ENCODE data around the gene FGFR2. TPM values are rescaled to one million over a fixed set of nuclear protein-coding genes. Genes with fewer than 3 reads are reported as not detected.

The FGFR2 gene
- polyA plus RNA-seq, 1 donor from 2014 or later, result 14.8 TPM

DNA sequence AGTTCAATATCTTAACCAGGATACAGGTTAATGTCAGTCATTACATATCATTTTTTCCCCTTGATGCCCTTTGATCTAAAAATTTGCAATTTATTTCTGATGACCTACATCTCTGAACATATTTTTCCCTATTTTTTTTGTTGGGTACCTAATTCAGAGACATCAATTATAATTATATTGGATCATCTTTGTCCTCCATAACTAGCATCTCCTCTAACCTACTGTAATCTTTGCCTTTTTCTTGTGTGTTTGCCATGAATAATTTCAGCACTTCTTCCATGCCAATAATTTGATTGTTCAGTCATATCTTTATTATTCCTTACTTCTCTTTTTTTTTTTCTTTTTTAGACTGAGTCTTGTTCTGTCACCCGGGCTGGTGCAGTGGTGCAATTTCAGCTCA lies 39.2 kb upstream of the FGFR2 start:
- H3F3A ChIP-seq (ENCODE audit: insufficient read depth, low read length, poor library complexity, severe bottlenecking), result no peaks in the 10 kb centered on the region
- H4K20me1 ChIP-seq (ENCODE audit: insufficient read depth), result no peaks in the 10 kb centered on the region
- H3K36me3 ChIP-seq (ENCODE audit: insufficient read depth, low read length), result no peaks in the 10 kb centered on the region
- H3K9me3 ChIP-seq (ENCODE audit: low read length), result no peaks in the 10 kb centered on the region
- H3K79me2 ChIP-seq (replicated peaks; ENCODE audit: insufficient read depth, low read length), result no peaks in the 10 kb centered on the region
- no peak overlapping the region for H2AFZ ChIP-seq (ENCODE audit: low read depth, low read length)
- no peak overlapping the region for H3K4me3 ChIP-seq (ENCODE audit: low read length)
- no peaks in the 10 kb centered on the region for H3K27me3 ChIP-seq (ENCODE audit: insufficient read depth, low read depth, low read length)
- H3K4me2 ChIP-seq (ENCODE audit: low read length), result no peak overlapping the region
- no peak overlapping the region for H3K27ac ChIP-seq (ENCODE audit: low read length)
- H3K9me2 ChIP-seq (ENCODE audit: insufficient read depth, low read length), result no peaks in the 10 kb centered on the region
- TF ChIP-seq, protein P1, sequence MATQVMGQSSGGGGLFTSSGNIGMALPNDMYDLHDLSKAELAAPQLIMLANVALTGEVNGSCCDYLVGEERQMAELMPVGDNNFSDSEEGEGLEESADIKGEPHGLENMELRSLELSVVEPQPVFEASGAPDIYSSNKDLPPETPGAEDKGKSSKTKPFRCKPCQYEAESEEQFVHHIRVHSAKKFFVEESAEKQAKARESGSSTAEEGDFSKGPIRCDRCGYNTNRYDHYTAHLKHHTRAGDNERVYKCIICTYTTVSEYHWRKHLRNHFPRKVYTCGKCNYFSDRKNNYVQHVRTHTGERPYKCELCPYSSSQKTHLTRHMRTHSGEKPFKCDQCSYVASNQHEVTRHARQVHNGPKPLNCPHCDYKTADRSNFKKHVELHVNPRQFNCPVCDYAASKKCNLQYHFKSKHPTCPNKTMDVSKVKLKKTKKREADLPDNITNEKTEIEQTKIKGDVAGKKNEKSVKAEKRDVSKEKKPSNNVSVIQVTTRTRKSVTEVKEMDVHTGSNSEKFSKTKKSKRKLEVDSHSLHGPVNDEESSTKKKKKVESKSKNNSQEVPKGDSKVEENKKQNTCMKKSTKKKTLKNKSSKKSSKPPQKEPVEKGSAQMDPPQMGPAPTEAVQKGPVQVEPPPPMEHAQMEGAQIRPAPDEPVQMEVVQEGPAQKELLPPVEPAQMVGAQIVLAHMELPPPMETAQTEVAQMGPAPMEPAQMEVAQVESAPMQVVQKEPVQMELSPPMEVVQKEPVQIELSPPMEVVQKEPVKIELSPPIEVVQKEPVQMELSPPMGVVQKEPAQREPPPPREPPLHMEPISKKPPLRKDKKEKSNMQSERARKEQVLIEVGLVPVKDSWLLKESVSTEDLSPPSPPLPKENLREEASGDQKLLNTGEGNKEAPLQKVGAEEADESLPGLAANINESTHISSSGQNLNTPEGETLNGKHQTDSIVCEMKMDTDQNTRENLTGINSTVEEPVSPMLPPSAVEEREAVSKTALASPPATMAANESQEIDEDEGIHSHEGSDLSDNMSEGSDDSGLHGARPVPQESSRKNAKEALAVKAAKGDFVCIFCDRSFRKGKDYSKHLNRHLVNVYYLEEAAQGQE (IDR thresholded peaks at IDR 0.05; ENCODE audit: borderline replicate concordance), result no peak
- TF ChIP-seq RAD21 (conservative IDR thresholded peaks at IDR 0.05) (no peak), EP300 (conservative IDR thresholded peaks at IDR 0.05; ENCODE audit: poor library complexity, severe bottlenecking) (no peak), SMC3 (conservative IDR thresholded peaks at IDR 0.05; ENCODE audit: poor library complexity) (no peak), EZH2 (IDR thresholded peaks at IDR 0.05; ENCODE audit: borderline replicate concordance, insufficient read depth, low read length, poor library complexity, severe bottlenecking) (no peak)
- TF ChIP-seq, protein P2, sequence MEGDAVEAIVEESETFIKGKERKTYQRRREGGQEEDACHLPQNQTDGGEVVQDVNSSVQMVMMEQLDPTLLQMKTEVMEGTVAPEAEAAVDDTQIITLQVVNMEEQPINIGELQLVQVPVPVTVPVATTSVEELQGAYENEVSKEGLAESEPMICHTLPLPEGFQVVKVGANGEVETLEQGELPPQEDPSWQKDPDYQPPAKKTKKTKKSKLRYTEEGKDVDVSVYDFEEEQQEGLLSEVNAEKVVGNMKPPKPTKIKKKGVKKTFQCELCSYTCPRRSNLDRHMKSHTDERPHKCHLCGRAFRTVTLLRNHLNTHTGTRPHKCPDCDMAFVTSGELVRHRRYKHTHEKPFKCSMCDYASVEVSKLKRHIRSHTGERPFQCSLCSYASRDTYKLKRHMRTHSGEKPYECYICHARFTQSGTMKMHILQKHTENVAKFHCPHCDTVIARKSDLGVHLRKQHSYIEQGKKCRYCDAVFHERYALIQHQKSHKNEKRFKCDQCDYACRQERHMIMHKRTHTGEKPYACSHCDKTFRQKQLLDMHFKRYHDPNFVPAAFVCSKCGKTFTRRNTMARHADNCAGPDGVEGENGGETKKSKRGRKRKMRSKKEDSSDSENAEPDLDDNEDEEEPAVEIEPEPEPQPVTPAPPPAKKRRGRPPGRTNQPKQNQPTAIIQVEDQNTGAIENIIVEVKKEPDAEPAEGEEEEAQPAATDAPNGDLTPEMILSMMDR (IDR thresholded peaks at IDR 0.05; ENCODE audit: poor library complexity, severe bottlenecking), result no peak
- H3K9ac ChIP-seq (ENCODE audit: low read length), result no peak overlapping the region

DNA sequence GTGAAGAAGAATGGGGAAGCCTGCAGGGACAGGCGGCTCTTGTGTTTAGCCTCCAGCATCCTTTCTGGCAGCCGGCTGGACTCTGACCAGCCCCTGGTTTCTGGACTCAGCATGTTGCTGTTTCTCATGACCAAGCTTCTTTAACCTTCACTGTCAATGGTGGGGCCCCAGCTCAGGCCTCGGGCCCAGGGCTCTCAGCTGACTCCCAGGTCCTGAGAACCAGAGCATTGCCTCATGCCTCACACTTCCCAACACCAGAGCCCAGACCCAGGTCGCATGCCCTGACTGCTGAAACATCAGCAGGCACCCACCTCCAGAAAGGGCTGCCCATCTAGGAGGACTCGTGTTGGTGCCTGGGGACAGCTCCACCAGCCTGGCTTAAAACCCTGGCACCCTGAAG lies 34.8 kb upstream of the FGFR2 start:
- H3K79me2 ChIP-seq (replicated peaks; ENCODE audit: insufficient read depth, low read length), result no peaks in the 10 kb centered on the region
- no peaks in the 10 kb centered on the region for H3K27me3 ChIP-seq (ENCODE audit: insufficient read depth, low read depth, low read length)
- no peak overlapping the region for H3K4me2 ChIP-seq (ENCODE audit: low read length)
- H3K9me3 ChIP-seq (ENCODE audit: low read length), result no peaks in the 10 kb centered on the region
- no peaks in the 10 kb centered on the region for H4K20me1 ChIP-seq (ENCODE audit: insufficient read depth)
- no peak for TF ChIP-seq MXI1 (conservative IDR thresholded peaks at IDR 0.05; ENCODE audit: poor library complexity, severe bottlenecking)
- TF ChIP-seq, protein P2 (IDR thresholded peaks at IDR 0.05; ENCODE audit: poor library complexity, severe bottlenecking), result no peak
- no peak for TF ChIP-seq SMC3 (conservative IDR thresholded peaks at IDR 0.05; ENCODE audit: poor library complexity)
- TF ChIP-seq, protein P1 (IDR thresholded peaks at IDR 0.05; ENCODE audit: borderline replicate concordance), result no peak
- TF ChIP-seq TAF1 (IDR thresholded peaks at IDR 0.05; ENCODE audit: low read depth), result no peak
- no peak for TF ChIP-seq POLR2AphosphoS5 (IDR thresholded peaks at IDR 0.05)
- no peak for TF ChIP-seq EZH2 (IDR thresholded peaks at IDR 0.05; ENCODE audit: borderline replicate concordance, insufficient read depth, low read length, poor library complexity, severe bottlenecking)
- TF ChIP-seq EP300 (conservative IDR thresholded peaks at IDR 0.05; ENCODE audit: poor library complexity, severe bottlenecking), result no peak
- TF ChIP-seq RAD21 (conservative IDR thresholded peaks at IDR 0.05), result no peak
- no peaks in the 10 kb centered on the region for H3F3A ChIP-seq (ENCODE audit: insufficient read depth, low read length, poor library complexity, severe bottlenecking)
- no peak overlapping the region for H3K4me3 ChIP-seq (ENCODE audit: low read length)
- H3K36me3 ChIP-seq (ENCODE audit: insufficient read depth, low read length), result no peaks in the 10 kb centered on the region
- H2AFZ ChIP-seq (ENCODE audit: low read depth, low read length), result no peak overlapping the region
- H3K9me2 ChIP-seq (ENCODE audit: insufficient read depth, low read length), result no peaks in the 10 kb centered on the region
- H3K27ac ChIP-seq (ENCODE audit: low read length), result no peak overlapping the region
- no peak overlapping the region for H3K9ac ChIP-seq (ENCODE audit: low read length)
